CD4-positive, alpha-beta T cell (primary cell): Measurements from ENCODE around the gene ZFP1. TPM values are rescaled to one million over a fixed set of nuclear protein-coding genes. Genes with fewer than 3 reads are reported as not detected.
A peak's percentile ranks its signal among the peaks of the same experiment; 100 is the strongest.

ENCODE experiments used
- ATAC-seq: fragments of 200-7000 bp; cut with Tn5 transposase; one replicate; pipeline ENCODE4 v1.10.0; 2022; ENCODE audit warnings: mild to moderate bottlenecking; ENCODE audit not compliant: poor library complexity
- CTCF ChIA-PET: fragments of 350-600 bp; sonication (Branson Sonifier 250); formaldehyde crosslinking; loops from one replicate; lab custom pipeline; 2021; ENCODE audit warnings: antibody characterized with exemption, inconsistent platforms; lab: Charles Lee
- POLR2A ChIA-PET: fragments of 350-600 bp; sonication (Branson Sonifier 250); formaldehyde crosslinking; loops from one replicate; lab custom pipeline; 2021; ENCODE audit warnings: antibody characterized with exemption, inconsistent platforms; lab: Charles Lee
- DNase-seq, 14 experiments: peaks; one replicate each; pipeline ENCODE4 v3.0.0-alpha.2; 2013 to 2020; ENCODE audit warnings: mixed read lengths in 2 of 14
- H3K27ac ChIP-seq, 2 donors: one replicate each; pipeline versions ENCODE4 v1.5.1 to v1.7.0; 2013; ENCODE audit warnings: low read length in 2 of 2, low read depth in 1 of 2, mild to moderate bottlenecking in 1 of 2
- H3K27me3 ChIP-seq, 2 experiments: 1 replicate in 1 of 2; 2 replicates in 1 of 2; pipeline versions ENCODE4 v1.6.1 to v1.7.0; 2013; ENCODE audit warnings: low read length in 2 of 2, control low read depth in 1 of 2, mild to moderate bottlenecking in 1 of 2, moderate library complexity in 1 of 2; ENCODE audit not compliant: insufficient read depth in 2 of 2, control insufficient read depth in 1 of 2
- H3K36me3 ChIP-seq: one replicate; pipeline ENCODE4 v1.6.1; 2013; ENCODE audit warnings: low read length, control low read depth; ENCODE audit not compliant: insufficient read depth
- H3K4me1 ChIP-seq: one replicate; pipeline ENCODE4 v1.6.1; 2013; ENCODE audit warnings: low read length, control low read depth; ENCODE audit not compliant: insufficient read depth
- H3K4me3 ChIP-seq: one replicate; pipeline ENCODE4 v1.5.1; 2013; ENCODE audit warnings: mild to moderate bottlenecking, low read length, moderate library complexity
- H3K9me3 ChIP-seq, 2 experiments: 1 replicate in 1 of 2; 2 replicates in 1 of 2; pipeline versions ENCODE4 v1.6.1 to v1.7.0; 2013; ENCODE audit warnings: low read length in 2 of 2, mild to moderate bottlenecking in 2 of 2, control low read depth in 1 of 2, moderate library complexity in 1 of 2; ENCODE audit not compliant: control insufficient read depth in 1 of 2, insufficient read depth in 1 of 2
- H3K27ac Mint-ChIP-seq: one replicate; pipeline ENCODE4 v1.8.0; 2020; ENCODE audit warnings: mixed read lengths
- H3K27me3 Mint-ChIP-seq: one replicate; pipeline ENCODE4 v1.8.0; 2021; ENCODE audit warnings: mixed read lengths
- H3K36me3 Mint-ChIP-seq: one replicate; pipeline ENCODE4 v1.8.0; 2021; ENCODE audit warnings: low read depth, mixed read lengths
- H3K4me1 Mint-ChIP-seq: one replicate; pipeline ENCODE4 v1.8.0; 2021; ENCODE audit warnings: low read depth, mixed read lengths
- H3K4me3 Mint-ChIP-seq: one replicate; pipeline ENCODE4 v1.8.0; 2020; ENCODE audit warnings: mild to moderate bottlenecking, mixed read lengths
- H3K9me3 Mint-ChIP-seq: one replicate; pipeline ENCODE4 v1.8.0; 2020; ENCODE audit warnings: mixed read lengths
- intact Hi-C, 2 experiments: fragments of 100-400 bp; cut with DNase I in 1 of 2; cut with micrococcal nuclease in 1 of 2; formaldehyde crosslinking; loops; one replicate each; pipeline versions ENCODE4 v1.15.1 to v1.9.0; 2023 to 2025; cut with DNase I, micrococcal nuclease
- total RNA-seq, 174 experiments: library from RNA in 2 of 174; stranded (reverse) in 2 of 174; gene quantifications; one replicate each; pipeline ENCODE4 v1.2.3 and lab custom pipeline; 2021 to 2026
- TF ChIP-seq, protein P1 (sequence below): fragments of 200-600 bp; IDR thresholded peaks from one replicate; pipeline ENCODE4 v1.8.0; 2022; ENCODE audit warnings: antibody characterized with exemption, mild to moderate bottlenecking

ZFP1 gene
- total RNA-seq, 2 experiments from 2014 or later, result 6.2 to 7.5 TPM

DNA sequence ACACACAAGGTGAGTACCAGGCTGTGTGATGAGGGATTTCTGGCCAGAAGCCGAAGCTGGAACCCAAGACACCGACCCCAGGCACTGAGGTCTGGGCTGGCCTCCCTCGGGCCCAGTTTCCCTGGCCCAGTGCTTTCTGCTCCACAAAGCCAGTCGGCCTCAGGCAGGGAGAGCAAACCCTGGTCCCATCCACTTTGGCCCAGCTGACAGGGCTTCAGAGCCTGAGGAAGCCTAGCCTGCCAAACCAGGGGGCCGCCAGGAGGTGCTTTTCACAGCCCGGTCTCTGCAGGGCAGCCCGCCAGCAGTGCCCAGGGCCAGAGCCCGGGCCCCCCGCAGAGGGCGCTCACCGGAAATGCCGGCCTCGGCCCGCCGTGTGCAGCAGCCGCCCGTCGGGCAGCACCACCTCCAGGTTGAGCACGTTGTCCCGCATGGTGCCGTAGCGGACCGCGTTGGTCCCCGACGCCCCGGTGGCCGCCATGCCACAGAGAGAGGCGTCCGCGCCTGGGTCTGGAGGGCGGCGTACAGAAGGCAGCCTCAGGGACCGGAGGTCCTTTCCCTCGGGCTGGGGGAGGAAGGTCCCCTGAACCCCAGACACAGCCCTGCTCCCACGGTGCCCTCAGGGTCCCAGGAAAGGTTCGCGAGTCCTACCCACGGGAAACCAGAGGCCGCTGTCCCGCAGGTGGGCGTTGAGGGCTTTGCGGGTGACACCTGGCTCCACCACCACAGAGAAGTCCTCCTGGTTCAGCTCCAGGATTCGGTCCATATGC, 34.0 kb upstream of the ZFP1 start:
- H3K27ac Mint-ChIP-seq, result no peak overlapping the region
- H3K36me3 ChIP-seq, result no peaks in the 10 kb centered on the region
- intact Hi-C loops, result no loop called here
- peaks cover 32% of the 10 kb centered on the region for H3K4me1 ChIP-seq
- no peak for DNase-seq
- H3K36me3 Mint-ChIP-seq, result no peaks in the 10 kb centered on the region
- H3K27me3 Mint-ChIP-seq, result peaks cover 11% of the 10 kb centered on the region
- no peak overlapping the region for H3K27ac ChIP-seq
- no peak for ATAC-seq
- H3K4me1 Mint-ChIP-seq, result peaks cover 22% of the 10 kb centered on the region
- POLR2A ChIA-PET, result no interaction called here
- peaks cover 4 to 9% of the 10 kb centered on the region in 2 experiments for H3K27me3 ChIP-seq
- no peak overlapping the region for H3K4me3 ChIP-seq
- H3K9me3 Mint-ChIP-seq, result no peaks in the 10 kb centered on the region
- CTCF ChIA-PET, result no interaction called here
- peaks cover 0 to 5% of the 10 kb centered on the region in 2 experiments for H3K9me3 ChIP-seq
- H3K4me3 Mint-ChIP-seq, result no peak overlapping the region
- TF ChIP-seq, protein P1, sequence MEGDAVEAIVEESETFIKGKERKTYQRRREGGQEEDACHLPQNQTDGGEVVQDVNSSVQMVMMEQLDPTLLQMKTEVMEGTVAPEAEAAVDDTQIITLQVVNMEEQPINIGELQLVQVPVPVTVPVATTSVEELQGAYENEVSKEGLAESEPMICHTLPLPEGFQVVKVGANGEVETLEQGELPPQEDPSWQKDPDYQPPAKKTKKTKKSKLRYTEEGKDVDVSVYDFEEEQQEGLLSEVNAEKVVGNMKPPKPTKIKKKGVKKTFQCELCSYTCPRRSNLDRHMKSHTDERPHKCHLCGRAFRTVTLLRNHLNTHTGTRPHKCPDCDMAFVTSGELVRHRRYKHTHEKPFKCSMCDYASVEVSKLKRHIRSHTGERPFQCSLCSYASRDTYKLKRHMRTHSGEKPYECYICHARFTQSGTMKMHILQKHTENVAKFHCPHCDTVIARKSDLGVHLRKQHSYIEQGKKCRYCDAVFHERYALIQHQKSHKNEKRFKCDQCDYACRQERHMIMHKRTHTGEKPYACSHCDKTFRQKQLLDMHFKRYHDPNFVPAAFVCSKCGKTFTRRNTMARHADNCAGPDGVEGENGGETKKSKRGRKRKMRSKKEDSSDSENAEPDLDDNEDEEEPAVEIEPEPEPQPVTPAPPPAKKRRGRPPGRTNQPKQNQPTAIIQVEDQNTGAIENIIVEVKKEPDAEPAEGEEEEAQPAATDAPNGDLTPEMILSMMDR, result no peak

DNA sequence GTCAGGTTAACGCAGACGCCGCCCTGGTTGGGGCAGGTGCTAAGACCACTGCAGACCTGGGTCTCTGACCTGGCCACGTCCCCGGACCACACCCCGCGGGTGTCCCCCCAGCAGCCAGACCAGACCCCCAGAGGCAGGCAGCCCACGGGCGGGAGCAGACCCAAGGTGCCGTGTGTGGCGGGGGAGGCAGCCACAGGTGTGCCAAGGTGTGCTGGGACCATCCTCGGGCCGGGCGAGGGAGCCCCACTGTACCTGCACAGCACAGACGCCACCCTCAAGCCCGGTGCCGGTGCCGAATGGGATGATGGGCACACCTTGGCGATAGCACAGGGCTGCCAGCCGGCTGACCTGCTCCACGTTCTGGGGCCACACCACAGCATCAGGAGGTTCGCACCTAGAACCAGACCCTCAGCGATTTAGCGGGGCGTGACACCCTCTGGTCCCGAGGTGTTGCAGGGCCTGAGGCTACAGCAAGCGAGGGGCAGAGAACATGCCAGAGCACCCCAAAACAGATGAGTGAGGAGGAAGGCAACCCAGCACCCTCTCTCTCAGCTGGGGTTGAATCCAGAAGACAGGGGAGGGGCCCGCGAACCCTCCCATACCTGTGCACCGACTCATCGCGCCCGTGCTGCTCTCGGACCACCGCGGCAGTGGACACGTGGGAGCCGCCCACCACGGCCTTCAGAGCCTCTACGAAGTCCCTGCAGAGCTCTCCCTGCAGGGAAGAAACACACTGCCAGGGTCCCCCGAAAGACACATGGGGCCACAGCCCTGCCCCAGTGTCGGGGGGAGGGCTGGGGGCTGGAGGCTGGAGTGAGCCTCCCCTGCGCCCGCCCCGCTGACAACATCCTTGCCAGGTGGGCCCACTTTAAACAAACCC, 33.1 kb upstream of the ZFP1 start:
- Histone ChIP-seq H3K36me3 (no peaks in the 10 kb centered on the region), H3K4me1 (peaks cover 23% of the 10 kb centered on the region), H3K27me3 (peaks cover 4 to 9% of the 10 kb centered on the region in 2 experiments), H3K9me3 (peaks cover 0 to 5% of the 10 kb centered on the region in 2 experiments), H3K27ac (no peak overlapping the region), H3K4me3 (no peak overlapping the region)
- Mint-ChIP-seq H3K9me3 (no peaks in the 10 kb centered on the region), H3K27ac (no peak overlapping the region), H3K27me3 (peaks cover 11% of the 10 kb centered on the region), H3K4me3 (no peak overlapping the region), H3K36me3 (no peaks in the 10 kb centered on the region), H3K4me1 (peaks cover 14% of the 10 kb centered on the region)
- intact Hi-C loops, result no loop called here
- ChIA-PET POLR2A (no interaction called here), CTCF (no interaction called here)
- TF ChIP-seq, protein P1, result no peak
- ATAC-seq (no peak), DNase-seq (no peak)

DNA sequence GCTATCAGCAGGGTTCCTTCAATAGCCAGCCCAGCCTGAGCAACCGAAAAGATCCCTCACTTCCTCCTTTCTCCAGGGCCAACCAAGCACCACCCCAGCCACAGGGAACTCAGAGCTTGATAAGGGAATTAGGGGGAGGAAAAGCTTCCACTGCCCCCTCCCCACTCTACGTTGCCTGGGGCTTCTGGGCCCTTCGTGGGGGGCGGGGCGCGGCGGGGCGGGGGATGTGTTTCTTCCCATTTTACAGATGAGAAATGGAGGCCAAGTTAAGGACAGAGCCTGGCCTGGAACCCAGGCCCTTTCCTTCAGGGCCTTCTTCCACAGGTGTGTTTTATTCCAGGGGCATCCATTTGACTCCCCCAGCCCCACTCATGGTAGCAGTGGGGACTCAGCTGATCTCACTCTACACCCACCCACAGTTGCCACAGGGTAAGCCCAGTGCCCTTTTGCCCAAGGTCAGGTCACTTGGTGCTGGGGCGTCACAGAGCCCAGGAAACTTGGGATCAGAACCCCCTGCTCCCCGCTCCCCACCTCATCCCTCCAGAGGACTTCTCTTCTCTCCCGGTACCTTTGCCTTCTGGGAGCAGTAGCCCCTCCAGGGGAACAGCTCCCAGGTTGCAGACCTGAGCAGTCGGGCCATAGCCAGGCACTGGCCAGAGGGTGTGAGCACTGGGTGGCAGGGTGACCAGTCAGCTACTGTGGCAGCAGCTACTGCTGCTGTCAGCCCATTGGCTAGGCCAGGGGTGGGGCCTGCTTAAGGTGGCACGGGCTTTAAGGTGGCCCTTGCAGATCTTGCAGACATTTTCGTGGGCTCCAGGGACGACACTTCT, 32.0 kb upstream of the ZFP1 start, which contains the start of gene LDHD:
Gene LDHD, minus strand, starts transcription at position 700 of the 830 bp plus-strand sequence. Its CDS starts 60 bp downstream, at position 640.
- H3K27me3 ChIP-seq, result peaks cover 4 to 9% of the 10 kb centered on the region in 2 experiments
- Mint-ChIP-seq H3K36me3 (no peaks in the 10 kb centered on the region), H3K9me3 (no peaks in the 10 kb centered on the region), H3K27ac (no peak within 1 kb of the TSS), H3K4me3 (no peak within 1 kb of the TSS), H3K4me1 (peaks cover 2% of the 10 kb centered on the region), H3K27me3 (peaks cover 11% of the 10 kb centered on the region)
- no peak within 1 kb of the TSS for H3K27ac ChIP-seq
- intact Hi-C loops, result no loop called here
- no peak for ATAC-seq
- ChIA-PET POLR2A (no interaction called here), CTCF (no interaction called here)
- peak within 1 kb of the TSS; percentile 7 for H3K4me3 ChIP-seq
- TF ChIP-seq, protein P1, result no peak
- DNase-seq, result peak in 2 of 14 experiments; percentile 28 to 33
- peaks cover 2 to 9% of the 10 kb centered on the region in 2 experiments for H3K9me3 ChIP-seq
- no peaks in the 10 kb centered on the region for H3K36me3 ChIP-seq
- peaks cover 12% of the 10 kb centered on the region for H3K4me1 ChIP-seq
